ENCODE measurements around the gene MKLN1.

- TF ChIP-seq CTCF (IDR thresholded peaks at IDR 0.05; ENCODE audit: insufficient read depth, low read length, poor library complexity, severe bottlenecking) (no peak), EZH2phosphoT487 (conservative IDR thresholded peaks at IDR 0.05; ENCODE audit: low read length) (no peak)
Observed at GRCh38 chr7:131533151-131533559, 205.5 kb downstream of the MKLN1 start.

Data from SU-DHL-6 (cell line).